Loucy (cell line): ENCODE measurements around the gene PKP1.

Experiments
- EZH2phosphoT487 ChIP-seq: fragments of 200-600 bp; IDR thresholded peaks from 2 replicates; pipeline ENCODE4 v1.6.1; 2018; ENCODE audit warnings: antibody characterized with exemption, mild to moderate bottlenecking, moderate library complexity, borderline replicate concordance
- TF ChIP-seq, protein P1 (sequence below): fragments of 200-600 bp; sonication (generic); conservative IDR thresholded peaks from 2 replicates; pipeline ENCODE4 v1.5.1; 2014; ENCODE audit warnings: mild to moderate bottlenecking, antibody characterized with exemption, low read length

- TF ChIP-seq, protein P1, sequence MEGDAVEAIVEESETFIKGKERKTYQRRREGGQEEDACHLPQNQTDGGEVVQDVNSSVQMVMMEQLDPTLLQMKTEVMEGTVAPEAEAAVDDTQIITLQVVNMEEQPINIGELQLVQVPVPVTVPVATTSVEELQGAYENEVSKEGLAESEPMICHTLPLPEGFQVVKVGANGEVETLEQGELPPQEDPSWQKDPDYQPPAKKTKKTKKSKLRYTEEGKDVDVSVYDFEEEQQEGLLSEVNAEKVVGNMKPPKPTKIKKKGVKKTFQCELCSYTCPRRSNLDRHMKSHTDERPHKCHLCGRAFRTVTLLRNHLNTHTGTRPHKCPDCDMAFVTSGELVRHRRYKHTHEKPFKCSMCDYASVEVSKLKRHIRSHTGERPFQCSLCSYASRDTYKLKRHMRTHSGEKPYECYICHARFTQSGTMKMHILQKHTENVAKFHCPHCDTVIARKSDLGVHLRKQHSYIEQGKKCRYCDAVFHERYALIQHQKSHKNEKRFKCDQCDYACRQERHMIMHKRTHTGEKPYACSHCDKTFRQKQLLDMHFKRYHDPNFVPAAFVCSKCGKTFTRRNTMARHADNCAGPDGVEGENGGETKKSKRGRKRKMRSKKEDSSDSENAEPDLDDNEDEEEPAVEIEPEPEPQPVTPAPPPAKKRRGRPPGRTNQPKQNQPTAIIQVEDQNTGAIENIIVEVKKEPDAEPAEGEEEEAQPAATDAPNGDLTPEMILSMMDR = no peak
- no peak for TF ChIP-seq EZH2phosphoT487
Observed at GRCh38 chr1:201241736-201242135, 41.6 kb upstream of the PKP1 start.
